Dendritic cell treated with granulocyte-macrophage colony-stimulating factor and Interleukin-4, amounts not matched to agents 40 ng/mL and 50 ng/mL, for 4 days (primary cell): Measurements from ENCODE around the gene CYP2W1.

Source experiments
- H3K27ac Mint-ChIP-seq: one replicate; pipeline ENCODE4 v1.8.0; 2022; ENCODE audit warnings: mild to moderate bottlenecking, mixed read lengths
- H3K27me3 Mint-ChIP-seq: one replicate; pipeline ENCODE4 v1.8.0; 2022; ENCODE audit warnings: mild to moderate bottlenecking, mixed read lengths
- H3K36me3 Mint-ChIP-seq: one replicate; pipeline ENCODE4 v1.8.0; 2022; ENCODE audit warnings: low read depth, mixed read lengths
- H3K4me1 Mint-ChIP-seq: one replicate; pipeline ENCODE4 v1.8.0; 2022; ENCODE audit warnings: low read depth, mixed read lengths
- H3K4me3 Mint-ChIP-seq: one replicate; pipeline ENCODE4 v1.8.0; 2022; ENCODE audit warnings: mild to moderate bottlenecking, moderate library complexity, mixed read lengths
- H3K9me3 Mint-ChIP-seq: one replicate; pipeline ENCODE4 v1.8.0; 2022; ENCODE audit warnings: mixed read lengths
- intact Hi-C: fragments of 100-400 bp; cut with micrococcal nuclease; formaldehyde crosslinking; loops from one replicate; pipeline ENCODE4 v1.15.0; 2022

CYP2W1 gene

DNA sequence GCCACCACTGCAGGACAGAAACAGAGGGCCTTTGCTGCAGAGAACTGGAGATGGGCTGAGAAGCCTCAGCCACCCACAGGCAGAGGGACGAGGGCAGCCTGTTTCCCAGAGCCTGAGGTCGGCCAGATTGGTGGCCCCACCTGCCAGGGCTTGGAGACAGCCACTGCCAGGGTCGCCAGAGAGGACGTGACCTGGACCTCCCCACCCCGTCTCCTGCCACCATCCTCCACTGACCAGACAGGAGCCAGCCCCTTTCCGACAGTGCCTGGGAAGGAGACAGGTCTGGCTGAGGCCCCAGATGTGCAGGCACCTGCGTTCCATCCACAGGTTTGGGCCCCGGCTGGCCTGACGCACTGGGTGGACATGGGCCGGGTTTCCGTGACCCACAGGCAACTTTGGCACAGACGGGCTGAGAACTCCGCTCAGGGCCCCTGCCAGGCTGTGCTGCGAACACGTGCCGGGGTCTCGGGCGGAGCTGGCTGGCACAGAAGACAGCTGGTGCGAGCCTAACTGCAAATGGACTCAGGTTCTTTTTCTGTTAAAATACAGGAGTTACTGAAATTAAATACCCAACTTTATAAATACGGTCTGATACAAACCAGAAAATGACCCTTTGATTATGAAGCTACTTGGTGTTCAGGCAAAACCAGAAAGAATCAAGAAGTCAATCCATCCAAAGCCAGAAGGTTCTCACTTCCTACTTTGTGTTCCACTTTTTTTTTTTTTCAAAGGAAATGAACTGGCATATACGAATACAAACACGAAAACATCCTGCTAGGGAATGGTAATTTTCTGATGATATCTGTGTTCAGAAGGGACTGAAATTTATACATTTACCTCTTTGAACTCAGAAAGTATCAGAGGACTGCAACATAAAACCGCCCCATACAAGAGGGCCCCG lies 14.5 kb upstream of the CYP2W1 start:
- peaks cover 75% of the 10 kb centered on the region for H3K36me3 Mint-ChIP-seq
- peaks cover 92% of the 10 kb centered on the region for H3K4me1 Mint-ChIP-seq
- no peaks in the 10 kb centered on the region for H3K9me3 Mint-ChIP-seq
- H3K27me3 Mint-ChIP-seq, result peaks cover 3% of the 10 kb centered on the region
- H3K27ac Mint-ChIP-seq, result peak overlapping the region; percentile 71
- intact Hi-C loops, result no loop called here
- H3K4me3 Mint-ChIP-seq, result peak overlapping the region; percentile 39

DNA sequence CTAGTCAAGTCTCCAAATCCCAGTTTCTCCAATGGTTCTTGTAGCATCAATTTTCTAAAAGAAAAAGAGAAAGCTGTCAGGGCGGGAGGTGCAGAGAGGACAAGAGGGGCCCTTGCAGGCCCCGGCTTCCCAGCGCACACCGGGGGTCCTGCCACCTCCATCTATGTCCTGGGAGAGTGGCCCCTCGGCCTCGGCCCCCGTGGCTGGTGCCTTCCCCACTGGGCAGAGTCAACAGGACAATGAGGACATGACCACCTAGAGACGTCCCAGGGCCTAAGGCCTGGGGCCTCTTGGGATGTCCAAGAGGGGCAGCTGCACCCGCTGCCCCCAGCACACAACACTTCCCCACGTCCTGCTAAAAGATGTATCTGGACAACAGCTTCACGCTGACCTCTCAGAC lies 13.6 kb upstream of the CYP2W1 start:
- Mint-ChIP-seq H3K9me3 (no peaks in the 10 kb centered on the region), H3K4me1 (peaks cover 85% of the 10 kb centered on the region), H3K4me3 (peak overlapping the region; percentile 13), H3K27me3 (no peaks in the 10 kb centered on the region), H3K27ac (peak overlapping the region; percentile 71), H3K36me3 (peaks cover 77% of the 10 kb centered on the region)
- intact Hi-C loops, result no loop called here

DNA sequence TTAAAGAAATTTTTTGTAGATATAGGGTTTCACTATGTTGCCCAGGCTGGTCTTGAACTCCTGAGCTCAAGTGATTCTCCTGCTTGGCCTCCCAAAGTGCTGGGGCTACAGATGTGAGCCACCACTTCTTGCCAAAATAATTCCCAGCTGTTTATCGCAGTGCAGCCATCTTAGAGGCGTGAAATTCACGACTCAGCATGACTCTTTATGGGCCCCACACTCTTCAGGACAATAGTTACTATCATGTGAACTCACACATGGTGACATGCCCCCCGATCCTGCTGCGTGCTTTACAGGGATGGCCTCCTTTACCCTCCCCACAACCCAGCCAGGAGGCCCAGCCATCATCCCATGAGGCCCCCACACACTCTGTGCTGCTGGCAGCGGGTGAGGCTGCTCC lies 12.2 kb upstream of the CYP2W1 start:
- H3K27ac Mint-ChIP-seq, result peak overlapping the region; percentile 67

DNA sequence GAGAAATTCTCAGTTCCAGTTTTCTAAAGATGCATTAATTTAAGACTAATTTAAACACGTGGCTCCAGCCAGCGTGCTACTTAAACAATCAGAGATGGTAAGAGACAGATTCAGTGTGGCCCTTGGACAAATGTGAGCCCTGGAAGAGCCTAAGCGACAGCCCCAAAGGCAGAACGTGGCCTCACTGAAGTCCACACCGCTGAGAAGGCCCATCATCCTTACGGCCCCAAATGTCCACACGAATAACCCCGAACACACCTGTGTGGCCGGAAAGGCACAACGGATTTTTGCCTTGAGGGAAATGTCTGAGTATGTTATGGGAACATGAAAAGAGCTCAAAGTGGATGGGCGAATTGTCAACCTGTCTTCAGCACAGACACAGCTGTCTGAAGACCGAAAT lies 10.9 kb upstream of the CYP2W1 start:
- intact Hi-C loops, result no loop called here
- Mint-ChIP-seq H3K27ac (peak overlapping the region; percentile 67), H3K4me3 (no peak overlapping the region), H3K27me3 (no peaks in the 10 kb centered on the region), H3K4me1 (peaks cover 59% of the 10 kb centered on the region), H3K9me3 (no peaks in the 10 kb centered on the region), H3K36me3 (peaks cover 74% of the 10 kb centered on the region)

More for the DNA sequence above, 12.2 kb upstream of the CYP2W1 start:
- Mint-ChIP-seq H3K9me3 (no peaks in the 10 kb centered on the region), H3K4me1 (peaks cover 71% of the 10 kb centered on the region), H3K36me3 (peaks cover 86% of the 10 kb centered on the region), H3K27me3 (no peaks in the 10 kb centered on the region), H3K4me3 (no peak overlapping the region)
- intact Hi-C loops, result no loop called here

DNA sequence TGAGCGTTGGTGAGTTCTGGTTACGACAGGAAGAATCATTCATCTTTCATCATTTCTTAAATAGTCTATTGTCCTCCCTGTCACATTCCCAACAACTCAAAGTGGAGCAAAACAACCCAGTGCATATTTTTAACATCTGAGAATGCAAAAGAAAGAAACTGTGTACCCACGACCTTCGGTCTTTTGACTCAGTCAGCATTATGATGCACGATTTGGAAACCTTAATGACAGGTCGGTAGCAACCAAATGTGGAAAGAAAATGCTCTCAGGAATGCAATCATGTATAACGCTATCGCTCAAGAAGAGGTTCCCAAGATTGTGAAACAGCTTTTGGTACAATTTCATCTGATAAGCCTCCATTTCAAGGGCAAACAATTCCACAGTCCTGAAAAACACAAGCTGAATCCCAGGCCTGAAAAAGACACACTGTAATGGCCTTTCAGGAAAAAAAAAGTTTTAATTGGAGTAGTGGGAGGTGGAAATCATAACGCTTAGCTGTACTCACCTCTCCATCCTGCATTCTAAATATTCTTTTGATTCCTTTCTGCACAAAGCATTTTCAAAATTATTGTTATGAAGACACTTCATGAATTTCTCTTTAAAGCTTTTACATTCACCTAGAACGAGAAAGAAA lies 10.2 kb upstream of the CYP2W1 start:
- intact Hi-C loops, result no loop called here
- no peak overlapping the region for H3K27ac Mint-ChIP-seq
- no peak overlapping the region for H3K4me3 Mint-ChIP-seq

DNA sequence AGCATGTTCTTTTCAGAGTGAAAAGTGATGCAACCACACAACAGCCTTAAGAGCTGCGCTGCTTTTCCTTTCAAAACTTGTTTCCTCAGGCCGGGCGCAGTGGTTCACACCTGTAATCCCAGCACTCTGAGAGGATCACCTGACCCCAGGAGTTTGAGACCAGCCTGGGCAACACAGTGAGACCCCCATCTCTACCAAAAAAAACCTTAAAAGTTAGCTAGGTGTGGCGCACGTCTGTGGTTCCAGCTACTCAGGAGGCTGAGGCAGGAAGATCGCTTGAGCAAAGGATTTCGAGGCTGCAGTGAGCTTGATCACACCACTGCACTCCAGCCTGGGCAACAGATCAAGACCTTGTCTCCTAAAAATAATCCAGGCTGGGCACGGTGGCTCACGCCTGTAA lies 9.7 kb upstream of the CYP2W1 start:
- H3K4me3 Mint-ChIP-seq, result peak overlapping the region; percentile 37
- peaks cover 62% of the 10 kb centered on the region for H3K36me3 Mint-ChIP-seq
- intact Hi-C loops, result no loop called here
- peaks cover 51% of the 10 kb centered on the region for H3K4me1 Mint-ChIP-seq
- H3K27me3 Mint-ChIP-seq, result no peaks in the 10 kb centered on the region
- no peak overlapping the region for H3K27ac Mint-ChIP-seq
- no peaks in the 10 kb centered on the region for H3K9me3 Mint-ChIP-seq

More for the DNA sequence above, 10.2 kb upstream of the CYP2W1 start:
- no peaks in the 10 kb centered on the region for H3K27me3 Mint-ChIP-seq
- peaks cover 68% of the 10 kb centered on the region for H3K36me3 Mint-ChIP-seq
- no peaks in the 10 kb centered on the region for H3K9me3 Mint-ChIP-seq
- peaks cover 57% of the 10 kb centered on the region for H3K4me1 Mint-ChIP-seq

DNA sequence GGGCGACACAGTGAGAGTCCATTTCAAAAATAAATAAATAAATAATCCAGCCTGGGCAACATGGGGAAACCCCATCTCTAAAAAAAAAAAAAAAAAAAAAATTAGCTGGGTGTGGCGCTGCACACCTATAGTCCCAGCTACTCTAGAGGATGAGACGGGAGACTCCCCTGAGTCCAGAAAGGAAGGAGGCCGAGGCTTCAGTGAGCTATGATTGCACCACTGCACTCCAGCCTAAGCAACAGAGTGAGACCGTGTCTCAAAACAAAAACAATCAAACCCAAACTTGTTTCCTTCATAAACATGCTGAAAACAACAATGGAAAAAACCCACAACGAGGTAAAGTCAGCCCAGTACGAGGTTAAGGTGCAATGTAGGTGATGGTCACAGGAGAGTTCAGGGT lies 8.8 kb upstream of the CYP2W1 start:
- Mint-ChIP-seq H3K9me3 (no peaks in the 10 kb centered on the region), H3K36me3 (peaks cover 54% of the 10 kb centered on the region), H3K27ac (peak overlapping the region; percentile 93), H3K4me1 (peaks cover 45% of the 10 kb centered on the region), H3K4me3 (peak overlapping the region; percentile 92), H3K27me3 (no peaks in the 10 kb centered on the region)
- intact Hi-C loops, result no loop called here

DNA sequence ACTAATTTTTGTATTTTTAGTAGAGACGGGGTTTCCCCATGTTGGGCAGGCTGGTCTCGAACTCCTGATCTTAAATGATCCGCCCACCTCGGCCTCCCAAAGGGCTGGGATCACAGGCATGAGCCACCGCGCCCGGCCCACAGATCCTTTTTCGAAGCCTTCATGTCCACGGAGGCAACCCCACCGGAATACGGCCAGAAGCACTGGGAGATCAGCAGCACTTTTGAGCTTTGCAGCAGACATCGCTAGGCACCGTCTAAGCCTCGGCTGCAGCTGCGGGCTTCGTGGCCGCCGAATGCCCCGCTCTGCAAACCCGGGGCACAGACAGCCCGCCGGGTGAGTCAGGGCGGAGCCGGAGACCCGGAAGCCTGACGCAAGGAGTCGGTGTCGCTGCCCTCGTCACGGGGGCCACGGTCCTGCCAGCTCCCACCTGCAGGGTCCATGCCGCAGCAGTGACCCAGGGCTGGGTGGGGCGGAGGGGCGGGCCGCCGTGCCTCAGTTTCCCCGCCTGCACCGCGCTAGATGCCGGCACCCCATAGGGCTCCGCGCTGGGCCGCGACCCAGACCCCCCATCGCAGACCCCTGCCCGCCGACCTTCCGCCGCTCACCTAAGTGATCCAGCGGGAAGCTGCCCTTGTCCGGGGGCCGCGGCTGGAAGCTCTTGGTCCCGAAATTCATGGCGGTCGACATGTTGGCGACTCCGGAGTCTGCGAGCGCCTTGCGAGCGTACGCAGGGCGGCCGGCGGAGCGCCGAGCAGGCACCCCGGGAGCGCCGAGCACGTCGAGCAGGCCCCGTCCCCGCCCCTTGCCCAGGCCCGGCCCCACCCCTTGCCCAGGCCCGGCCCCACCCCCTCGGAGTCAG lies 7.9 kb upstream of the CYP2W1 start, which contains the start of gene COX19:
COX19 (minus strand) TSS at position 730 of the 862 bp plus-strand sequence; CDS start at position 690, 40 bp downstream.
- H3K4me1 Mint-ChIP-seq, result peaks cover 36% of the 10 kb centered on the region

DNA sequence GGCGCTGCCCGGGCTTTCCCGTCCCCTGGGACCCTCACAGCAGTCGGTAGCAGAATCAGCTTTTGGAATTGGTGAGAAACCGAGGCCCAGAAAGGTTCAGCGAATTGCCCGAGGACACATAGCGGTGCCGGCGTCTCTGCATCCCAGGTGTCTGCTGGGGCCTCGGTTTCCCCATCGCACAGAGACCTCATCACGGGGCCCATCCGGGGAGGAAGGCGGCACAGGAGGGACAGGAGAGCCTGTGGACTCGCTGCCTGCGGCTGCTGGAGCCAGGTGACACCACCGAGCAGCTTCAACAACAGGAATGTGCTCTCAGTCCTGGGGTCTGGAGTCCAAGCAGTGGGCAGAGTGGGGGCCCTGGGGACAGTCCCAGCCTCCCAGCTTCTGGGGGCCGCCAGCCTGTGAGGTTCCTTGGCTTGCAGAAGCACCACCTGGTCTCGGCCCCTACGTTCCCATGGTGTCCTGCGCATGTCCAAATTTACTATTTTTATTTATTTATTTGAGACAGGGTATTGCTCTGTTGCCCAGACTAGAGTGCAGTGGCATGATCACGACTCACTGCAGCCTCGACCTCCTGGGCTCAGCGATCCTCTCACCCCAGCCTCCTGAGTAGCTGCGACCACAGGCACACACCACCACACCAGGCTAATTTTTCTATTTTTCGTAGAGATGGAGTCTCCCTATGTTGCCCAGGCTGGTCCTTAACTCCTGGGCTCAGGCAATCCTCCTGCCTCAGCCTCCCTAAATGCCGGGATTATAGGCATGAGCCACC lies 7.1 kb upstream of the CYP2W1 start:
- Mint-ChIP-seq H3K4me1 (peaks cover 31% of the 10 kb centered on the region), H3K27ac (peak overlapping the region; percentile 93), H3K36me3 (peaks cover 37% of the 10 kb centered on the region), H3K9me3 (no peaks in the 10 kb centered on the region), H3K27me3 (peaks cover 5% of the 10 kb centered on the region), H3K4me3 (peak overlapping the region; percentile 92)
- intact Hi-C loops, result no loop called here

More for the DNA sequence above, 7.9 kb upstream of the CYP2W1 start, which contains the start of gene COX19:
- Mint-ChIP-seq H3K27me3 (peaks cover 5% of the 10 kb centered on the region), H3K9me3 (no peaks in the 10 kb centered on the region), H3K4me3 (peak within 1 kb of the TSS; percentile 92), H3K27ac (peak within 1 kb of the TSS; percentile 93), H3K36me3 (peaks cover 45% of the 10 kb centered on the region)
- intact Hi-C loops, result no loop called here

DNA sequence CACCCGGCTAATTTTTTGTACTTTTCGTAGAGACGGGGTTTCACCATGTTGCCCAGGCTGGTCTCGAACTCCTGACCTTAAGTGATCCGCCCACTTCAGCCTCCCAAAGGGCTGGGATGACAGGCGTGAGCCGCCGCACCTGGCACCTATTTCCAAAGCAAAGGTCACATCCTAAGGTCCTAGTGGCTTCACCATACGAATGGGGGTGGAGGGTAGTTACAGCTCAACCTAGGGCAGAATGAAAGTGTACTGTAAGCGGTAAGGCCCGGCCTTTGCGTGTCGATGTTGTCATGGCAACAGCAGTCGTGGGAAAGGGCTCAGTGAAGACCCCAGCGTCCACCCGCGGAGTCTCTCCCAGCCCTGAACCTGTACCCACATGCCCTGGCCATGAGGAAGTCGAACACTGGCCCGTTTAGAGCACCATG lies 6.1 kb upstream of the CYP2W1 start:
- intact Hi-C loops, result no loop called here
- H3K9me3 Mint-ChIP-seq, result no peaks in the 10 kb centered on the region
- H3K27ac Mint-ChIP-seq, result no peak overlapping the region
- H3K4me3 Mint-ChIP-seq, result no peak overlapping the region
- peaks cover 5% of the 10 kb centered on the region for H3K27me3 Mint-ChIP-seq
- H3K4me1 Mint-ChIP-seq, result peaks cover 22% of the 10 kb centered on the region
- H3K36me3 Mint-ChIP-seq, result peaks cover 26% of the 10 kb centered on the region

DNA sequence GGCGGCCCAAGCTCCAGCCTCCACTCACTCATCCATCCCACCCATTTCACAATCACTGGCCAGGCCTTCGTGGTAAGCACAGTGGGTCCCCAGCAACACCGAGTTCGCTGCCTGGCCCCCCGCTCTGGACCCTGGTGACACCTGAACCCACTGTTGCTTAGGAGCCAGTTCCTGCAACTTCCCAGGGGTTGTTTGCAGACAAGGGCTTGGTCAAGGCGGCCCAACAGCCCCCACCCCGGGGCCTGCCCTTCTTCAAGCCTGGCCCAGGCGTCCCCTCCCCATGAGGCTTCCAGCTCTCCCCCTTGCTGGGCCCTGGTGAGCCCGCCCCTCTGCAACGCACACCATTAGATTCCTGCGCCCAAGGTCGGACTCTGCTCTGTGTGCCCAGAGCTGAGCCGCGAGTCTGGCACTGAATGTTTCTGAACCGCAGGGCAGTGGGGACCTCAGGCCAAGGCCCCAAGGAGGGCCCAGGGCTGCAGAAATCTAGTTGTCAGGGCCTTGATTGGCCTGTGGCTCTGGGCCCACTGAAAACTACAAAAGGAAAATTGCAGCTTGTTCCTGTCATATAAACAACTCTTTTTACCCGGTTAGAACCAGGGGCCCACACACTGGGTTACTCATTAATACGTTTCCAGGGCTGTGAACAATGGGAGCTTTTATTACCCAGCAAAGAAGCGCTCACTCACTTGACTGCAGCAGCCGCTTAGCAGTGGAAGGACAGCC lies 5.5 kb upstream of the CYP2W1 start:
- Mint-ChIP-seq H3K27ac (no peak overlapping the region), H3K36me3 (peaks cover 21% of the 10 kb centered on the region), H3K4me1 (peaks cover 16% of the 10 kb centered on the region), H3K4me3 (no peak overlapping the region), H3K9me3 (no peaks in the 10 kb centered on the region), H3K27me3 (peaks cover 5% of the 10 kb centered on the region)
- intact Hi-C loops, result no loop called here

DNA sequence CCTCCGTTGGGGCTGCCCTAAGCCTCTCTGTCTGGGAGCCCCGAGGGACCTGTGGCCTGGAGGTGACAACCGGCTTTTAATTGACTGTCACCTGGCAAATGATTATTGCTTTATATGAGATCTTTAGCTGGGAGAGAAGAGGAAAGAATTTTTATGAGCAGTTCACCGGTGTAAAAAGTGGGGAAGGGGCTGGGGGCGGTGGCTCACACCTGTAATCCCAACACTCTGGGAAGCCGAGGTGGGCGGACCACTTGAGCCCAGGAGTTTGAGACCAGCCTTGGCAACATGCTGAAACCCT lies 5.0 kb upstream of the CYP2W1 start:
- no peak overlapping the region for H3K27ac Mint-ChIP-seq
- peaks cover 16% of the 10 kb centered on the region for H3K36me3 Mint-ChIP-seq
- peaks cover 5% of the 10 kb centered on the region for H3K27me3 Mint-ChIP-seq
- no peak overlapping the region for H3K4me3 Mint-ChIP-seq
- H3K9me3 Mint-ChIP-seq, result no peaks in the 10 kb centered on the region
- intact Hi-C loops, result no loop called here
- peaks cover 12% of the 10 kb centered on the region for H3K4me1 Mint-ChIP-seq
